Endodermal cell (in vitro differentiated cells): ENCODE measurements around the gene KCNH5. TPM values are rescaled to one million over a fixed set of nuclear protein-coding genes. Genes with fewer than 3 reads are reported as not detected.

Experiments
- DNase-seq: peaks from one replicate; pipeline ENCODE4 v3.0.0-alpha.2; 2017
- H3K27ac ChIP-seq: 2 replicates; pipeline ENCODE4 v1.5.1; 2013; ENCODE audit warnings: mild to moderate bottlenecking, low read depth, low read length, moderate library complexity
- H3K27me3 ChIP-seq: 2 replicates; pipeline ENCODE4 v1.6.1; 2013; ENCODE audit warnings: mild to moderate bottlenecking, low read length, moderate library complexity; ENCODE audit not compliant: insufficient read depth, control insufficient read depth, poor library complexity, severe bottlenecking
- H3K36me3 ChIP-seq: 2 replicates; pipeline ENCODE4 v1.7.0; 2013; ENCODE audit warnings: mild to moderate bottlenecking, low read length, moderate library complexity; ENCODE audit not compliant: control insufficient read depth, insufficient read depth
- H3K4me1 ChIP-seq: one replicate; pipeline ENCODE4 v1.7.0; 2013; ENCODE audit warnings: low read length; ENCODE audit not compliant: control insufficient read depth, insufficient read depth
- H3K4me3 ChIP-seq: 2 replicates; pipeline ENCODE4 v1.5.1; 2013; ENCODE audit warnings: mild to moderate bottlenecking, low read length, moderate library complexity
- H3K9ac ChIP-seq: 2 replicates; pipeline ENCODE4 v1.6.1; 2013; ENCODE audit warnings: mild to moderate bottlenecking, low read length, moderate library complexity; ENCODE audit not compliant: poor library complexity, severe bottlenecking; ENCODE audit errors: extremely low read depth
- H3K9me3 ChIP-seq: 2 replicates; pipeline ENCODE4 v1.6.1; 2013; ENCODE audit warnings: mild to moderate bottlenecking, low read length, moderate library complexity; ENCODE audit not compliant: control insufficient read depth
- H3K27ac Mint-ChIP-seq: 2 replicates; pipeline ENCODE4 v1.8.0; 2020; ENCODE audit warnings: mixed read lengths
- H3K27me3 Mint-ChIP-seq: 2 replicates; pipeline ENCODE4 v1.8.0; 2021; ENCODE audit warnings: mild to moderate bottlenecking, mixed read lengths; ENCODE audit not compliant: insufficient read depth
- H3K36me3 Mint-ChIP-seq: 2 replicates; pipeline ENCODE4 v1.8.0; 2020; ENCODE audit warnings: low read depth, mixed read lengths
- H3K4me1 Mint-ChIP-seq: 2 replicates; pipeline ENCODE4 v1.8.0; 2020; ENCODE audit warnings: mixed read lengths
- H3K4me3 Mint-ChIP-seq: 2 replicates; pipeline ENCODE4 v1.8.0; 2020; ENCODE audit warnings: mild to moderate bottlenecking, moderate library complexity, mixed read lengths
- H3K9me3 Mint-ChIP-seq: 2 replicates; pipeline ENCODE4 v1.8.0; 2020; ENCODE audit warnings: mild to moderate bottlenecking, mixed read lengths
- CTCF ChIP-seq: fragments of 200-600 bp; sonication (generic); conservative IDR thresholded peaks from 2 replicates; pipeline ENCODE4 v1.5.0; 2021; ENCODE audit warnings: antibody characterized with exemption, mild to moderate bottlenecking
- WGBS, 2 experiments: methylation state at CpG; one replicate each; pipeline versions ENCODE4 v1.1.5 to v1.1.7; 2013; ENCODE audit warnings: missing lambda C conversion rate in 2 of 2, mixed read lengths in 1 of 2; ENCODE audit not compliant: insufficient coverage in 1 of 2, insufficient read length in 1 of 2; 5-methylcytosine and 5-hydroxymethylcytosine counted together
- total RNA-seq, 2 donors: library from RNA; stranded (reverse); fragmentation: NEBNext Ultra II Directional in 1 of 2; extraction: Animal tissue kit (Norgen Biotek cat#: 25700) in 1 of 2; gene quantifications; 2 replicates in 1 of 2; 3 replicates in 1 of 2; pipeline ENCODE4 v1.2.1, GENCODE V29; 2021

The KCNH5 gene
- total RNA-seq, 2 donors from 2014 or later = 2.5 to 3.9 TPM

- Histone ChIP-seq H3K4me1 (peaks cover 26% of the 10 kb centered on the region), H3K9ac (no peak overlapping the region), H3K27me3 (no peaks in the 10 kb centered on the region), H3K36me3 (no peaks in the 10 kb centered on the region), H3K9me3 (no peaks in the 10 kb centered on the region), H3K4me3 (peak overlapping the region; percentile 37), H3K27ac (no peak overlapping the region)
- no peak overlapping the region for H3K4me3 Mint-ChIP-seq
- 80 to 92% methylated on average over 1 to 4 of the region's 4 CpGs for WGBS, 2 experiments
- H3K27ac Mint-ChIP-seq = no peak overlapping the region
- H3K9me3 Mint-ChIP-seq = no peaks in the 10 kb centered on the region
- no peak for TF ChIP-seq CTCF
- H3K36me3 Mint-ChIP-seq = no peaks in the 10 kb centered on the region
- DNase-seq = no peak
- H3K4me1 Mint-ChIP-seq = peaks cover 41% of the 10 kb centered on the region
- H3K27me3 Mint-ChIP-seq = no peaks in the 10 kb centered on the region
Observed at GRCh38 chr14:62696929-62697328, 348.3 kb downstream of the KCNH5 start.

GRCh38 chr14:62696331-62696924, 348.8 kb downstream of the KCNH5 start:
- peak; percentile 82 for DNase-seq
- Histone ChIP-seq H3K27ac (no peak overlapping the region), H3K27me3 (no peaks in the 10 kb centered on the region), H3K4me1 (peaks cover 24% of the 10 kb centered on the region), H3K4me3 (peak overlapping the region; percentile 37), H3K9me3 (no peaks in the 10 kb centered on the region), H3K36me3 (no peaks in the 10 kb centered on the region), H3K9ac (no peak overlapping the region)
- Mint-ChIP-seq H3K27ac (peak overlapping the region; percentile 60), H3K27me3 (no peaks in the 10 kb centered on the region), H3K9me3 (no peaks in the 10 kb centered on the region), H3K36me3 (no peaks in the 10 kb centered on the region), H3K4me1 (peaks cover 40% of the 10 kb centered on the region), H3K4me3 (no peak overlapping the region)
- no peak for TF ChIP-seq CTCF
- 17 to 36% methylated on average over 2 to 5 of the region's 5 CpGs for WGBS, 2 experiments

- Mint-ChIP-seq H3K4me1 (peaks cover 36% of the 10 kb centered on the region), H3K4me3 (no peak overlapping the region), H3K9me3 (peaks cover 5% of the 10 kb centered on the region), H3K36me3 (peaks cover under 1% of the 10 kb centered on the region), H3K27me3 (no peaks in the 10 kb centered on the region), H3K27ac (peak overlapping the region; percentile 19)
- H3K27me3 ChIP-seq = no peaks in the 10 kb centered on the region
- H3K9ac ChIP-seq = no peak overlapping the region
- no peak overlapping the region for H3K27ac ChIP-seq
- no peaks in the 10 kb centered on the region for H3K36me3 ChIP-seq
- no peak for TF ChIP-seq CTCF
- H3K9me3 ChIP-seq = peaks cover 2% of the 10 kb centered on the region
- H3K4me3 ChIP-seq = no peak overlapping the region
- no peak for DNase-seq
- 94% methylated on average over 2 of the region's 2 CpGs for WGBS, 2 experiments
- H3K4me1 ChIP-seq = peaks cover 25% of the 10 kb centered on the region
Observed at GRCh38 chr14:62694075-62694474, 351.2 kb downstream of the KCNH5 start.
